ENCODE data around the gene POLD1. TPM values are rescaled to one million over a fixed set of nuclear protein-coding genes. Genes with fewer than 3 reads are reported as not detected.

POLD1 gene
- polyA plus RNA-seq, 1 of the 3 experiments (the other 2 are of a cell fraction), result 33.6 TPM

DNA sequence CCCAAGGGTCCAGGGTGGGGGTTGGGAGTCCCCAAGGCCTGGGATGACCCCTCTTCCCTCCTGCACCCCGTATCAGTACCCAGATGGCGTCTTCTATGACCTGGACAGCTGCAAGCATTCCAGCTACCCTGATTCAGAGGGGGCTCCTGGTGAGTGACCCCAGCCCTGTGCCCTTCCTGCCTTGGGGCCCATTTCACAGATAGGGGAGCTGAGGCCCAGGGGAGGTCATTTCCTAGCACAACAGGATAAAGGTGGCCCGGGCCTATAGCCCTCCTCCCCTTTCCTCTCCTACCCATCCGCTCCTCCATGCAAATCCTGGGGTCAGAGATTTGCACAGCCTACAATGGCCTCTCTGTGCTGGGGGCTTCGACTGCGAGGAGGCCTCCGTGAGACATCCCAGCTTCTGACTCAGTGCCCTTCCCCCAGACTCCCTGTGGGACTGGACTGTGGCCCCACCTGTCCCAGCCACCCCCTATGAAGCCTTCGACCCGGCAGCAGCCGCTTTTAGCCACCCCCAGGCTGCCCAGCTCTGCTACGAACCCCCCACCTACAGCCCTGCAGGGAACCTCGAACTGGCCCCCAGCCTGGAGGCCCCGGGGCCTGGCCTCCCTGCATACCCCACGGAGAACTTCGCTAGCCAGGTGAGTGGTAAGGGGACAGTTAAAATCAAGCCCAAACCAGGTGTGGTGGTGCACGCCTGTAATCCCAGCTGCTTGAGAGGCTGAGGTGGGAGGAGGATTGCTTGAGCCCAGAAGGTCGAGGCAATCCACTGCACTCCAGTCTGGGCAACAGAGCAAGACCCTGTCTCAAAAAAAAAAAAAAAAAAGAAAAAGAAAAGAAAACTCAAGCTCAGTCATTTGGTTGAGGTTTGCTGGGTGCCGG is 38.5 kb downstream of the POLD1 start:
- no peak for DNase-seq
- TF ChIP-seq, protein P1, sequence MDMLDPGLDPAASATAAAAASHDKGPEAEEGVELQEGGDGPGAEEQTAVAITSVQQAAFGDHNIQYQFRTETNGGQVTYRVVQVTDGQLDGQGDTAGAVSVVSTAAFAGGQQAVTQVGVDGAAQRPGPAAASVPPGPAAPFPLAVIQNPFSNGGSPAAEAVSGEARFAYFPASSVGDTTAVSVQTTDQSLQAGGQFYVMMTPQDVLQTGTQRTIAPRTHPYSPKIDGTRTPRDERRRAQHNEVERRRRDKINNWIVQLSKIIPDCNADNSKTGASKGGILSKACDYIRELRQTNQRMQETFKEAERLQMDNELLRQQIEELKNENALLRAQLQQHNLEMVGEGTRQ (IDR thresholded peaks at IDR 0.05; ENCODE audit: borderline replicate concordance, low read depth, low read length), result no peak
- no peak for TF ChIP-seq MEF2A (IDR thresholded peaks at IDR 0.05; ENCODE audit: borderline replicate concordance, low read depth)
- TF ChIP-seq RAD21 (IDR thresholded peaks at IDR 0.05; ENCODE audit: low read length), result no peak
- TF ChIP-seq, protein P2, sequence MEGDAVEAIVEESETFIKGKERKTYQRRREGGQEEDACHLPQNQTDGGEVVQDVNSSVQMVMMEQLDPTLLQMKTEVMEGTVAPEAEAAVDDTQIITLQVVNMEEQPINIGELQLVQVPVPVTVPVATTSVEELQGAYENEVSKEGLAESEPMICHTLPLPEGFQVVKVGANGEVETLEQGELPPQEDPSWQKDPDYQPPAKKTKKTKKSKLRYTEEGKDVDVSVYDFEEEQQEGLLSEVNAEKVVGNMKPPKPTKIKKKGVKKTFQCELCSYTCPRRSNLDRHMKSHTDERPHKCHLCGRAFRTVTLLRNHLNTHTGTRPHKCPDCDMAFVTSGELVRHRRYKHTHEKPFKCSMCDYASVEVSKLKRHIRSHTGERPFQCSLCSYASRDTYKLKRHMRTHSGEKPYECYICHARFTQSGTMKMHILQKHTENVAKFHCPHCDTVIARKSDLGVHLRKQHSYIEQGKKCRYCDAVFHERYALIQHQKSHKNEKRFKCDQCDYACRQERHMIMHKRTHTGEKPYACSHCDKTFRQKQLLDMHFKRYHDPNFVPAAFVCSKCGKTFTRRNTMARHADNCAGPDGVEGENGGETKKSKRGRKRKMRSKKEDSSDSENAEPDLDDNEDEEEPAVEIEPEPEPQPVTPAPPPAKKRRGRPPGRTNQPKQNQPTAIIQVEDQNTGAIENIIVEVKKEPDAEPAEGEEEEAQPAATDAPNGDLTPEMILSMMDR (IDR thresholded peaks at IDR 0.05), result no peak
- TF ChIP-seq JUND (IDR thresholded peaks at IDR 0.05), result no peak
- no peak for TF ChIP-seq GABPA (IDR thresholded peaks at IDR 0.05; ENCODE audit: low read depth)
- TF ChIP-seq ELF1 (IDR thresholded peaks at IDR 0.05), result no peak
- no peak for TF ChIP-seq EZH2phosphoT487 (IDR thresholded peaks at IDR 0.05; ENCODE audit: borderline replicate concordance, low read depth)
- TF ChIP-seq NRF1 (IDR thresholded peaks at IDR 0.05; ENCODE audit: low read depth, low read length), result no peak
- TF ChIP-seq, protein P3, sequence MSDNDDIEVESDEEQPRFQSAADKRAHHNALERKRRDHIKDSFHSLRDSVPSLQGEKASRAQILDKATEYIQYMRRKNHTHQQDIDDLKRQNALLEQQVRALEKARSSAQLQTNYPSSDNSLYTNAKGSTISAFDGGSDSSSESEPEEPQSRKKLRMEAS (IDR thresholded peaks at IDR 0.05; ENCODE audit: low read depth), result no peak
- no peak for TF ChIP-seq TAF1 (IDR thresholded peaks at IDR 0.05; ENCODE audit: borderline replicate concordance, low read depth, low read length)
- TF ChIP-seq CHD2 (IDR thresholded peaks at IDR 0.05; ENCODE audit: low read length, partially characterized antibody), result no peak
- no peak for TF ChIP-seq FOSL2 (IDR thresholded peaks at IDR 0.05; ENCODE audit: borderline replicate concordance, low read depth)
- no peak for TF ChIP-seq SMC3 (IDR thresholded peaks at IDR 0.05; ENCODE audit: low read depth, low read length)
- TF ChIP-seq FOXM1 (IDR thresholded peaks at IDR 0.05; ENCODE audit: low read depth), result no peak
- no peak for TF ChIP-seq POLR2AphosphoS5 (IDR thresholded peaks at IDR 0.05; ENCODE audit: low read depth, low read length)
- TF ChIP-seq, protein P4, sequence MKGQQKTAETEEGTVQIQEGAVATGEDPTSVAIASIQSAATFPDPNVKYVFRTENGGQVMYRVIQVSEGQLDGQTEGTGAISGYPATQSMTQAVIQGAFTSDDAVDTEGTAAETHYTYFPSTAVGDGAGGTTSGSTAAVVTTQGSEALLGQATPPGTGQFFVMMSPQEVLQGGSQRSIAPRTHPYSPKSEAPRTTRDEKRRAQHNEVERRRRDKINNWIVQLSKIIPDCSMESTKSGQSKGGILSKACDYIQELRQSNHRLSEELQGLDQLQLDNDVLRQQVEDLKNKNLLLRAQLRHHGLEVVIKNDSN (IDR thresholded peaks at IDR 0.05; ENCODE audit: borderline replicate concordance, low read depth), result no peak
- TF ChIP-seq MXI1 (IDR thresholded peaks at IDR 0.05; ENCODE audit: low read depth, low read length), result no peak
- H3F3A ChIP-seq (replicated peaks; ENCODE audit: insufficient read depth), result peaks cover 3% of the 10 kb centered on the region
- H4K20me1 ChIP-seq (ENCODE audit: insufficient read depth), result no peaks in the 10 kb centered on the region
- no peak overlapping the region for H2AFZ ChIP-seq (ENCODE audit: low read depth)
- H3K4me3 ChIP-seq (ENCODE audit: low read depth in 2 of 2, low read length in 1 of 2), result no peak overlapping the region
- no peaks in the 10 kb centered on the region for H3K9me3 ChIP-seq
- no peaks in the 10 kb centered on the region for H3K9me2 ChIP-seq
- CTCF ChIA-PET, result interaction anchor here (0.9 to 1.2 kb wide), 2 partner anchors 10 to 40 kb away, joined by 3 to 4 read pairs; no protein-coding TSS in a partner anchor
- H3K36me3 ChIP-seq (replicated peaks in 1 of 2; ENCODE audit: control insufficient read depth in 1 of 2, insufficient read depth in 2 of 2, low read length in 1 of 2), result no peaks in the 10 kb centered on the region
- no peak overlapping the region for H3K9ac ChIP-seq
- H3K27ac ChIP-seq (ENCODE audit: low read depth in 2 of 2, low read length in 1 of 2), result no peak overlapping the region
- H3K4me1 ChIP-seq (ENCODE audit: control insufficient read depth in 1 of 2, insufficient read depth in 2 of 2, low read depth in 1 of 2, low read length in 1 of 2), result no peaks in the 10 kb centered on the region
- POLR2A ChIA-PET, result no interaction called here
- no peak overlapping the region for H3K4me2 ChIP-seq
- H3K27me3 ChIP-seq (ENCODE audit: insufficient read depth), result no peaks in the 10 kb centered on the region
- 72% methylated on average over 18 of the region's 18 CpGs for WGBS (ENCODE audit: low lambda C conversion rate)
- no peaks in the 10 kb centered on the region for H3K79me2 ChIP-seq (ENCODE audit: insufficient read depth)

Data from SK-N-SH (cell line).